Endodermal cell (in vitro differentiated cells): ENCODE results near the gene CLEC16A. TPM values are rescaled to one million over a fixed set of nuclear protein-coding genes. Genes with fewer than 3 reads are reported as not detected.
A peak's percentile ranks its signal among the peaks of the same experiment; 100 is the strongest.

ENCODE experiments used
- DNase-seq: peaks from one replicate; pipeline ENCODE4 v3.0.0-alpha.2; 2017
- H3K27ac ChIP-seq: 2 replicates; pipeline ENCODE4 v1.5.1; 2013; ENCODE audit warnings: mild to moderate bottlenecking, low read depth, low read length, moderate library complexity
- H3K27me3 ChIP-seq: 2 replicates; pipeline ENCODE4 v1.6.1; 2013; ENCODE audit warnings: mild to moderate bottlenecking, low read length, moderate library complexity; ENCODE audit not compliant: insufficient read depth, control insufficient read depth, poor library complexity, severe bottlenecking
- H3K36me3 ChIP-seq: 2 replicates; pipeline ENCODE4 v1.7.0; 2013; ENCODE audit warnings: mild to moderate bottlenecking, low read length, moderate library complexity; ENCODE audit not compliant: control insufficient read depth, insufficient read depth
- H3K4me1 ChIP-seq: one replicate; pipeline ENCODE4 v1.7.0; 2013; ENCODE audit warnings: low read length; ENCODE audit not compliant: control insufficient read depth, insufficient read depth
- H3K4me3 ChIP-seq: 2 replicates; pipeline ENCODE4 v1.5.1; 2013; ENCODE audit warnings: mild to moderate bottlenecking, low read length, moderate library complexity
- H3K9ac ChIP-seq: 2 replicates; pipeline ENCODE4 v1.6.1; 2013; ENCODE audit warnings: mild to moderate bottlenecking, low read length, moderate library complexity; ENCODE audit not compliant: poor library complexity, severe bottlenecking; ENCODE audit errors: extremely low read depth
- H3K9me3 ChIP-seq: 2 replicates; pipeline ENCODE4 v1.6.1; 2013; ENCODE audit warnings: mild to moderate bottlenecking, low read length, moderate library complexity; ENCODE audit not compliant: control insufficient read depth
- H3K27ac Mint-ChIP-seq: 2 replicates; pipeline ENCODE4 v1.8.0; 2020; ENCODE audit warnings: mixed read lengths
- H3K27me3 Mint-ChIP-seq: 2 replicates; pipeline ENCODE4 v1.8.0; 2021; ENCODE audit warnings: mild to moderate bottlenecking, mixed read lengths; ENCODE audit not compliant: insufficient read depth
- H3K36me3 Mint-ChIP-seq: 2 replicates; pipeline ENCODE4 v1.8.0; 2020; ENCODE audit warnings: low read depth, mixed read lengths
- H3K4me1 Mint-ChIP-seq: 2 replicates; pipeline ENCODE4 v1.8.0; 2020; ENCODE audit warnings: mixed read lengths
- H3K4me3 Mint-ChIP-seq: 2 replicates; pipeline ENCODE4 v1.8.0; 2020; ENCODE audit warnings: mild to moderate bottlenecking, moderate library complexity, mixed read lengths
- H3K9me3 Mint-ChIP-seq: 2 replicates; pipeline ENCODE4 v1.8.0; 2020; ENCODE audit warnings: mild to moderate bottlenecking, mixed read lengths
- WGBS, 2 experiments: methylation state at CpG; one replicate each; pipeline versions ENCODE4 v1.1.5 to v1.1.7; 2013; ENCODE audit warnings: missing lambda C conversion rate in 2 of 2, mixed read lengths in 1 of 2; ENCODE audit not compliant: insufficient coverage in 1 of 2, insufficient read length in 1 of 2; 5-methylcytosine and 5-hydroxymethylcytosine counted together
- total RNA-seq, 2 donors: library from RNA; stranded (reverse); fragmentation: NEBNext Ultra II Directional in 1 of 2; extraction: Animal tissue kit (Norgen Biotek cat#: 25700) in 1 of 2; gene quantifications; 2 replicates in 1 of 2; 3 replicates in 1 of 2; pipeline ENCODE4 v1.2.1, GENCODE V29; 2021
- TF ChIP-seq, protein P1 (sequence below): fragments of 200-600 bp; sonication (generic); conservative IDR thresholded peaks from 2 replicates; pipeline ENCODE4 v1.5.0; 2021; ENCODE audit warnings: antibody characterized with exemption, mild to moderate bottlenecking

CLEC16A gene
- total RNA-seq, 2 donors from 2014 or later = 19.5 to 28.3 TPM

GRCh38 chr16:11210260-11210659 lies 265.9 kb downstream of the CLEC16A start:
- TF ChIP-seq, protein P1, sequence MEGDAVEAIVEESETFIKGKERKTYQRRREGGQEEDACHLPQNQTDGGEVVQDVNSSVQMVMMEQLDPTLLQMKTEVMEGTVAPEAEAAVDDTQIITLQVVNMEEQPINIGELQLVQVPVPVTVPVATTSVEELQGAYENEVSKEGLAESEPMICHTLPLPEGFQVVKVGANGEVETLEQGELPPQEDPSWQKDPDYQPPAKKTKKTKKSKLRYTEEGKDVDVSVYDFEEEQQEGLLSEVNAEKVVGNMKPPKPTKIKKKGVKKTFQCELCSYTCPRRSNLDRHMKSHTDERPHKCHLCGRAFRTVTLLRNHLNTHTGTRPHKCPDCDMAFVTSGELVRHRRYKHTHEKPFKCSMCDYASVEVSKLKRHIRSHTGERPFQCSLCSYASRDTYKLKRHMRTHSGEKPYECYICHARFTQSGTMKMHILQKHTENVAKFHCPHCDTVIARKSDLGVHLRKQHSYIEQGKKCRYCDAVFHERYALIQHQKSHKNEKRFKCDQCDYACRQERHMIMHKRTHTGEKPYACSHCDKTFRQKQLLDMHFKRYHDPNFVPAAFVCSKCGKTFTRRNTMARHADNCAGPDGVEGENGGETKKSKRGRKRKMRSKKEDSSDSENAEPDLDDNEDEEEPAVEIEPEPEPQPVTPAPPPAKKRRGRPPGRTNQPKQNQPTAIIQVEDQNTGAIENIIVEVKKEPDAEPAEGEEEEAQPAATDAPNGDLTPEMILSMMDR = no peak
- Mint-ChIP-seq H3K27me3 (no peaks in the 10 kb centered on the region), H3K4me3 (no peak overlapping the region), H3K9me3 (peaks cover 3% of the 10 kb centered on the region), H3K27ac (no peak overlapping the region), H3K4me1 (no peaks in the 10 kb centered on the region), H3K36me3 (no peaks in the 10 kb centered on the region)
- 85 to 90% methylated on average over 6 to 11 of the region's 11 CpGs for WGBS, 2 experiments
- no peaks in the 10 kb centered on the region for H3K36me3 ChIP-seq
- H3K27ac ChIP-seq = no peak overlapping the region
- no peak overlapping the region for H3K4me3 ChIP-seq
- no peak overlapping the region for H3K9ac ChIP-seq
- DNase-seq = no peak
- H3K4me1 ChIP-seq = no peaks in the 10 kb centered on the region
- H3K9me3 ChIP-seq = no peaks in the 10 kb centered on the region
- no peaks in the 10 kb centered on the region for H3K27me3 ChIP-seq

DNA sequence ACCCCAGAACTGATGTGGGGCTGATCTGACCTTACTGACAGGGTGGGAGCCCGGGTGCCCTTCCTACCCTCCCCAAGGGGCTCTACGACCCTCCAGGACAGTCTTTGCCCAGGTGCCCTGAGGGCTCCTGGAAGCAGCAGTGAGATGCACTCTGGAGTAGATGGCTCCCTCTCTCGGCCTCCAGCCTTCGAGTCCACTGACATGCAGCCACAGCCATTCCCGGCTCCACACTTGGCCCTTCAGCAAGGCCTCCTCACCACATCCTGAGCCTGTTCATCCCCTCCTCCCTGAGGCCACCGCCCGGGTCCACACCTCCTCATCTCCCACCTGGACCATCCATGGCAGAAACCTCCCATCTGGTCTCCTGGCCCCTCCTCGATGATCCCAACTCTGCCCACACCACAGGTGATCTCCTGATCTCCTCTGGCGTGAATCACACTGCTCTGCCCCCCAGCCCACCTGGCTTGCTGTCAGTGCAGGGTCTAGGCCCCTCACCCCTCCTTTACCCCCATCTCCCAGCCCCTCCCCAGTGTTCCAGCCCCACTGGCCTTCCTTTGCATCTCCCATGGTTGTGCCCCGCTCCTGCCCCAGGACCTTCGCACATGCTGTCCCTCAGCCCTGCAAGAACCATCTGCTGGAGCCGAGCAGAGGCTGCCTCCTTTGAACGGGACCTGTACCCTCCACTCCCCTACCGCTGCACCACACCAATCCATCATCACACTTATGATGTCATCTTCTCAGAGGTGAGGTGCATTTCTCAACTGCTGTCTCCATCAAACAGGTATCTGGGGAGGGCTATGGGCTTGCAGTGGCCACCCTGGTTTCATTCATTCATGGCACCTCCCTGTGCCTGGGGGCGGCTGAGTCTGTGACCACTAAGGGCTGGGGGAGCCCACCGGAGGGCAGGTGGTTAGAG lies 267.0 kb downstream of the CLEC16A start:
- no peak overlapping the region for H3K4me3 Mint-ChIP-seq
- no peaks in the 10 kb centered on the region for H3K4me1 ChIP-seq
- no peaks in the 10 kb centered on the region for H3K27me3 ChIP-seq
- H3K36me3 ChIP-seq = no peaks in the 10 kb centered on the region
- peaks cover 13% of the 10 kb centered on the region for H3K9me3 Mint-ChIP-seq
- no peaks in the 10 kb centered on the region for H3K36me3 Mint-ChIP-seq
- H3K27me3 Mint-ChIP-seq = no peaks in the 10 kb centered on the region
- H3K4me1 Mint-ChIP-seq = no peaks in the 10 kb centered on the region
- no peak overlapping the region for H3K27ac ChIP-seq
- no peak overlapping the region for H3K4me3 ChIP-seq
- peaks cover 8% of the 10 kb centered on the region for H3K9me3 ChIP-seq
- DNase-seq = peak; percentile 65
- H3K27ac Mint-ChIP-seq = no peak overlapping the region
- 89 to 96% methylated on average over 9 to 16 of the region's 16 CpGs for WGBS, 2 experiments
- H3K9ac ChIP-seq = no peak overlapping the region
- TF ChIP-seq, protein P1 = peak; percentile 25

DNA sequence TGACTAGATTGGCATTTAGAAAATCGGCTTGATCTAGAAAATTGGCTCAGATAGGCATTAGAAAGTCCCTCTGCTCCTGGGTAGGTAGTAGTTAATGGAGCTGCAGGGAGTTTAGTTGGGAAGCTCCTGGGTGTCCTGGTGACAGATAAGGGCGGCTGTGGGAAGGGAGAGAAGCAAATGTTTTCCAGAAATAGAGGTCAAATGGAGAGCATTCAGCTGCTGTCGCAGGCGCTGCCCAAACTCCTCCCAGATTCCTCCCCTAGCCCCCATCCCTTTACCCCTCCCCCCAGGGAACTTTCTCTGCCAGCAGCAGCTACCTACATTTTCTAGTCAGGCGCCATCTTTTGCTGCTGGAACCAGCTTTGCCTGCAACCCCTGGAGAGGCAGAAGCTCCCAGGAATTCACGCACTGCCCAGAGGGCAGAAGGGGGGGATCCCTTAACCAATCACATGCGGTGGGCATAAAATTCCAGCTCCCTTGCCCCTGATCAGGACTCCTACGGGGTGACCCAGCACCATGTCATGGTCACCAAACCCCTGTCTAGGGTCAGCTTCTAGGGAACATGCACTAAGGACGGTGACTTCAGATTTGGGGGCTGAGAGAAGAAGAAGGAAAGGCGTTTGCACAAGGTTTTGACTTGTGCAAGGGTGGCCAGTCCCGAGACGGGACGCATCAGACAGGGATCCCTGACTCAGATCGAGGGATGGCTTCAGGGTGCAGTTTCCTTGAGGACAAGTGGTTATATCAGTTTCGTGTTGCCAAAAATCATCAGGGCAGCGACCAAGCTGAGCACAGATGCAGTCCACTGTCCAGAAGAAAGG lies 267.8 kb downstream of the CLEC16A start:
- peaks cover 9% of the 10 kb centered on the region for H3K9me3 ChIP-seq
- H3K27ac ChIP-seq = no peak overlapping the region
- no peaks in the 10 kb centered on the region for H3K4me1 ChIP-seq
- Mint-ChIP-seq H3K27me3 (no peaks in the 10 kb centered on the region), H3K27ac (no peak overlapping the region), H3K9me3 (peaks cover 14% of the 10 kb centered on the region), H3K4me1 (no peaks in the 10 kb centered on the region), H3K4me3 (no peak overlapping the region), H3K36me3 (no peaks in the 10 kb centered on the region)
- no peaks in the 10 kb centered on the region for H3K36me3 ChIP-seq
- no peak overlapping the region for H3K4me3 ChIP-seq
- no peaks in the 10 kb centered on the region for H3K27me3 ChIP-seq
- TF ChIP-seq, protein P1 = no peak
- DNase-seq = no peak
- 87 to 91% methylated on average over 14 to 16 of the region's 16 CpGs for WGBS, 2 experiments
- no peak overlapping the region for H3K9ac ChIP-seq
